GM12864 (cell line): ENCODE results near the gene ABCG4.
"Not testable (repeated sequence)": the region's sequence is repeated elsewhere in the genome, so short reads cannot be mapped to it uniquely, and the experiment has no call there.

Experiments used
- DNase-seq: peaks from one replicate; pipeline ENCODE4 v3.0.0-alpha.2; 2011; ENCODE audit warnings: low read depth
- H3K4me3 ChIP-seq: 2 replicates; pipeline ENCODE4 v1.5.1; 2011; ENCODE audit warnings: mild to moderate bottlenecking, low read depth, low read length, control low read depth
- TF ChIP-seq, protein P1 (sequence below): IDR thresholded peaks from 2 replicates; pipeline ENCODE4 v1.5.1; 2011; ENCODE audit warnings: low read depth, mild to moderate bottlenecking, moderate library complexity, low read length, control low read depth, inconsistent platforms; ENCODE audit errors: missing control alignments

The ABCG4 gene

DNA sequence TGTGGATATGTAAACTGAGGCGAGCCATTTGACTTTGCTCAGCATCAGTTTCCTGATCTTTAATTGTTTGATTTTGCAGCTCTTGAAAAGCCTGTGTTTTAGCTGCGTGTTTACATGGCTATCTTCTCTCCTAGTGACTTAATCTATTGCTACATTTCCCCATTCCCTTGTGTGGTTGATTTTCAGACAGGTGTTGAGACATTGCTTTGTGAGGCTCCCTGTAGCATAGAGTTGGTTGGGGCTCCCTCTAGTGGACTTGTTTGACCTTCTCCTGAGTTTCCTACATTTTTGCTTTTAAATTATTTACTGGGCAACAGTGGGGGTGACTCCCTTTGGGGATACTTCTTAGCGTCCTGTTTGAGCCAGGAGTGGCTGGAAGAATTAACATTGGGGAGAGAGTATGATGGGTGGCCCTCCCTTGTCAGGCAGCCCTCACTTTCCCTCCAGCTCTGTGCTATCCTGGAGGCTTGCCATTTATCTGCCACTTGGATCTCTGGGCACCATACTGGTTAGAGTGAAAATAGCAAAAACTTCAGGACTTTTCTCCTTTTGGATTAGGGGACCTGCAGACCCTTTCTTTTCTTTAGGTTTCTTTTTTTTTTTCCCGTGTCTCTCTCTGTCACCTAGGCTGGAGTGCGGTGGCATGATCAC, 48.1 kb downstream of the ABCG4 start:
- TF ChIP-seq, protein P1, sequence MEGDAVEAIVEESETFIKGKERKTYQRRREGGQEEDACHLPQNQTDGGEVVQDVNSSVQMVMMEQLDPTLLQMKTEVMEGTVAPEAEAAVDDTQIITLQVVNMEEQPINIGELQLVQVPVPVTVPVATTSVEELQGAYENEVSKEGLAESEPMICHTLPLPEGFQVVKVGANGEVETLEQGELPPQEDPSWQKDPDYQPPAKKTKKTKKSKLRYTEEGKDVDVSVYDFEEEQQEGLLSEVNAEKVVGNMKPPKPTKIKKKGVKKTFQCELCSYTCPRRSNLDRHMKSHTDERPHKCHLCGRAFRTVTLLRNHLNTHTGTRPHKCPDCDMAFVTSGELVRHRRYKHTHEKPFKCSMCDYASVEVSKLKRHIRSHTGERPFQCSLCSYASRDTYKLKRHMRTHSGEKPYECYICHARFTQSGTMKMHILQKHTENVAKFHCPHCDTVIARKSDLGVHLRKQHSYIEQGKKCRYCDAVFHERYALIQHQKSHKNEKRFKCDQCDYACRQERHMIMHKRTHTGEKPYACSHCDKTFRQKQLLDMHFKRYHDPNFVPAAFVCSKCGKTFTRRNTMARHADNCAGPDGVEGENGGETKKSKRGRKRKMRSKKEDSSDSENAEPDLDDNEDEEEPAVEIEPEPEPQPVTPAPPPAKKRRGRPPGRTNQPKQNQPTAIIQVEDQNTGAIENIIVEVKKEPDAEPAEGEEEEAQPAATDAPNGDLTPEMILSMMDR, result peak; percentile 77
- no peak overlapping the region for H3K4me3 ChIP-seq
- peak; percentile 59 for DNase-seq

DNA sequence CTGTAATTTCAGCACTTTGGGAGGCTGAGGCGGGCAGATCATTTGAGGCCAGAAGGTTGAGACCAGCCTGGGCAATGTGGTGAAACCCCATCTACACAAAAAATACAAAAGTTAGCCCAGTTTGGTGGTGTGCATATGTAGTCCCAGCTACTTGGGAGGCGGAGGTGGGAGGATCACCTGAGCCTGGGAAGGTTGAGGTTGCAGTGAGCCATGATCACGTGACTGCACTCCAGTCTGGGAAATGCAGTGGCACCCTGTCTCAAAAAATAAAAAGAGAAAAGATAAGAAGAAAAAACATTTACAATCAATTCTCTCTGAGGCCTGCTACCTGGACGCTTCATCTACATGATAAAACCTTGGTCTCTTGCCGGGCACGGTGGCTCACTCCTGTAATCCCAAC, 50.1 kb downstream of the ABCG4 start:
- no peak for DNase-seq
- TF ChIP-seq, protein P1, result no peak
- H3K4me3 ChIP-seq, result no peak overlapping the region

DNA sequence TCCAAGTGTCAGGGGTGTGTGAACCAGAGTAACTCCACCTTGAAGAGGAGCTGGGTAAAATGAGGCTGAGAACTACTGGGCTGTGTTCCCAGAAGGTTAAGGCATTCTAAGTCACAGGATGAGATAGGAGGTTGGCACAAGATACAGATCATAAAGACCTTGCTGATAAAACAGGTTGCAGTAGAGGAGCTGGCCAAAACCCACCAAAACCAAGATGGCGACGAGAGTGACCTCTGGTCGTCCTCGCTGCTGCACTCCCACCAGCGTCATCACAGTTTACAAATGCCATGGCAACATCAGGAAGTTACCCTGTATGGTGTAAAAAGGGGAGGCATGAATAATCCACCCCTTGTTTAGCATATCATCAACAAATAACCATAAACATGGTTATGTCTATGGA, 52.4 kb downstream of the ABCG4 start:
- H3K4me3 ChIP-seq, DNase-seq: not testable (repeated sequence)

DNA sequence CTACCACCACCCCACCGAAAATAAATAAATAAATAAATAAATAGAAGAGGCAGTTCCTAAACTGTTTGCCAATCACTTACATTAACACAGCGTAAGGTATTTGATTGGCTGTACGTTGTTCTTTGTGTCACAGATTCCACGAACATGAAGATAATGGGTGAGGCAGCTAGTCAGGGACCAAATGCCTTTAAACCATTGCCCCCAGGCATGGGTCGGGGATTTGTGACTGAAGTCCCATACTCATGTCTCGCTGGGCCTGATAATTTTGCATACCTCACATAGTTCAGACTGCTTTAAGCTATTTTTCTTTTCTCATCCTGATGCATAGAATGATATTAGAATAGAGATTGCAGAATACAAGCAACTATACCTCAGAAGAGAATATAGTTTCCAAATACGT, 53.7 kb downstream of the ABCG4 start:
- H3K4me3 ChIP-seq, result no peak overlapping the region
- TF ChIP-seq, protein P1, result no peak
- no peak for DNase-seq

DNA sequence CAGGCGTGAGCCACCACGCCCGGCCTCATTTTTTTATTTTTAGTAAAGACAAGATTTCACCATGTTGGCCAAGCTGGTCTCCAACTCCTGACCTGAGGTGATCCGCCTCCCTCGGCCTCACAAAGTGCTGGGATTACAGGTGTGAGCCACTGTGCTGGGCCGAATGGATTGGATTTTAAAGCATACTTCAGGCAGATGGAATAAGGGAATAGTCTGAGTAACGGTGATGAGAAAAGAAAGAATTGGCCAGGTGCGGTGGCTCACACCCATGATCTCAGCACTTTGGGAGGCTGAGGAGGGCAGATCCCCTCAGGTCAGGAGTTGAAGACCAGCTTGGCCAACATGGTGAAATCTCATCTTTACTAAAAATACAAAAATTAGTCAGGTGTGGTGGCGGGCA, 55.2 kb downstream of the ABCG4 start:
- H3K4me3 ChIP-seq, result no peak overlapping the region
- no peak for DNase-seq
- TF ChIP-seq, protein P1, result no peak

DNA sequence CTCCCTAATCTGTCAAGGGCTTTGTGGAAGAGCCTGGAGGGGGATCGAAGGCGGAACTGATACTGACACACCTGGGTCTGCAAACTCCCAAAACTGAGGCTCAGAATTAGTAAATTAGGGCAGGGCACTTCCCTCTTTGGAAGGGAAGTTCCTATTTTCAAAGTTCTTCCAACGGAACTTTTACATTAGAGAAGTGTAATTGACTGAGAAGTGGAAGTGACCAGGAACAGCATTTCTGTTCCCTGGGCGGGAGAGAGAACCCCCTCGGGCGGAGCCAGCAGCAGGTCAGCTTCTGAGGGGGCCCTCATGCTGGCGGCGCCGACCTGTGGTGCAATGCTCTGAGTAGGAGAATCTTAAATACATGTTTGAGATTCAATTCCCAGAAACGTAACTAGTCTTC, 56.2 kb downstream of the ABCG4 start:
- no peak for DNase-seq
- H3K4me3 ChIP-seq, result peak overlapping the region; percentile 81; the same call in 1 of the 2 replicates
- TF ChIP-seq, protein P1, result no peak

DNA sequence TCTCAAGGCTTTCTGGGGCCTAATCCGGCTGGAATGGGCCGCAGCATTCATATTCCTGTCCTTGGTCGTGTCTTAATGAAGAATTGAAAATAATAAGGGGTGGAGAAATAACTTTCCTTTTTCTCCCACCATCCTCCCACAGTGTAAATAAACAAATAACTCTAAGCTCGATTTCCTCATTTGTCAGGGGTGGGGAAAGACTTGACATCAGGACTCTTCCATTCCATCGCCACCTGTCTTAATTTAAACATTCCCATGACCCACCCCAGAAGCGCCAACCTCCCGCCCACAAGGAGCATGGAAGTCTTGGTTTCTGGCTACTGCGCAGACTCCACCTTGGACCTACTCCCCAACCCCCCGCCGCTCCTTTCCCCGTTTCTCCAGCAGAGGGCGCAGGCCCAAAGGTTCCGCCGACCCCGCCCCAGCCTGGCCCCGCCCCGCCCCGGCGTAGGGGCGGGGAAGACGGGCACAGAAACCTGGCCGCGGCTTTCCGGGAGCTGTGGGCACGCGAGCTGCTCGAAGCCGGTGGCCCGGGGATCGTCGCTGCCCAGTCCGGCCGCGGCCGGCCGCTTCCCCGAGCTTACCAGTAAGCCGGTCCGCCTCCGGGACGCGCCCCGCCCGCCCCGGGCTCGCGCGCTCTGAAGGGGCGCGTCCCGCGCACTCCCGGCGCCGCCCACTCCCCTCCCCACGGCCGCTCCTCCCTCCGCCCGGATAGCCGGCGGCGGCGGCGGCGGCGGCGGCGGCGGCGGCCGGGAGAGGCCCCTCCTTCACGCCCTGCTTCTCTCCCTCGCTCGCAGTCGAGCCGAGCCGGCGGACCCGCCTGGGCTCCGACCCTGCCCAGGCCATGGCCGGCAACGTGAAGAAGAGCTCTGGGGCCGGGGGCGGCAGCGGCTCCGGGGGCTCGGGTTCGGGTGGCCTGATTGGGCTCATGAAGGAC, 57.0 kb downstream of the ABCG4 start, which contains the start of gene CBL:
CBL (plus strand) TSS at position 766 of the 937 bp plus-strand sequence; CDS start at position 845, 79 bp downstream.
- H3K4me3 ChIP-seq, result peak within 1 kb of the TSS; percentile 81
- TF ChIP-seq, protein P1, result peak; percentile 85
- peak; percentile 64 for DNase-seq
